HG03354 (cell line): Measurements from ENCODE around the gene FBXO33.

Source experiments
- ATAC-seq: cut with Tn5 transposase; IDR thresholded peaks from one replicate; pipeline ENCODE4 v1.9.1; 2021; ENCODE audit warnings: mild to moderate bottlenecking; ENCODE audit not compliant: unreplicated experiment, poor library complexity, severe bottlenecking

Gene FBXO33, protein sequence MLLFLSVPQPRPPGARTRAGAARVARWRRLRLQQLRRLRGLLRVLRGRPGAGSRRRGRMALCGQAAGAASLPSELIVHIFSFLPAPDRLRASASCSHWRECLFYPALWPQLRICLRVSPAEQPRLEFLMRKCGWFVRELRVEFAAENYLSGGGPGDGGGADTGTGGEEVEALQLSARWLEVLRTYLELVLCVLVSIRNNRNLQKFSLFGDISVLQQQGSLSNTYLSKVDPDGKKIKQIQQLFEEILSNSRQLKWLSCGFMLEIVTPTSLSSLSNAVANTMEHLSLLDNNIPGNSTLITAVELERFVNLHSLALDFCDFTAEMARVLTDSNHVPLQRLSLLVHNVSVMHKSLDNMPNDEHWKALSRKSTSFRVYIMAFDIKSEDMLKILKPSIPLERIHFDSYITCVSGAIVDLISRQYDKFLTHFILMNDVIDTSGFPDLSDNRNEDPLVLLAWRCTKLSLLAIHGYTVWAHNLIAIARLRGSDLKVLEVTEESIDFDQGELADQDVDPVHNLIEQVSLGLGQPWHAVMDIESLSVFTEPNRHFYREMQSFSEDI

DNA sequence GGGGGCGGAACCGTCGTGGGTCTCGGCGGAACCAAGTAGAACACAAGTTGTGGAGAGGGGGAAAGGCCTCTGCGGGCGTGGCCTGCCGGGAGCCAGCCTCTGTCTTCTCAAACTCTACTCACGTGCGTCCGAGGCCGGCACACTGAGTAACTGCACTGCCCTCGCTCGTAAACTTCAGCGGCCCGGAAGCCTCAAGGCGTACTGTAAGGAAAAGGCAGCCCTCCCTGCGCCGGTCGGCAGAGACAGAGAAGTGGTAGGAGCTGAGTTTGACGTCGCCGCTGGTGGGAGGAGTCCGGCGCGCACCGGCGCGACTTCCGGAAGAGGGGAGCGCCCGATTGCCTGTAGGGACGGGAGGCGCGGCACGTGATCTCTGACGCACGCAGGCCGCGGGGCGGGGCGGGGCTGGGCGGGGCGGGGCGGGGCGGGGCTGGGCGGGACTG, at the start of gene FBXO33:
Gene FBXO33, minus strand, starts transcription at position 255 of the 440 bp plus-strand sequence. CDS start 271 bp downstream, outside the sequence.
- peak; percentile 85 for ATAC-seq

DNA sequence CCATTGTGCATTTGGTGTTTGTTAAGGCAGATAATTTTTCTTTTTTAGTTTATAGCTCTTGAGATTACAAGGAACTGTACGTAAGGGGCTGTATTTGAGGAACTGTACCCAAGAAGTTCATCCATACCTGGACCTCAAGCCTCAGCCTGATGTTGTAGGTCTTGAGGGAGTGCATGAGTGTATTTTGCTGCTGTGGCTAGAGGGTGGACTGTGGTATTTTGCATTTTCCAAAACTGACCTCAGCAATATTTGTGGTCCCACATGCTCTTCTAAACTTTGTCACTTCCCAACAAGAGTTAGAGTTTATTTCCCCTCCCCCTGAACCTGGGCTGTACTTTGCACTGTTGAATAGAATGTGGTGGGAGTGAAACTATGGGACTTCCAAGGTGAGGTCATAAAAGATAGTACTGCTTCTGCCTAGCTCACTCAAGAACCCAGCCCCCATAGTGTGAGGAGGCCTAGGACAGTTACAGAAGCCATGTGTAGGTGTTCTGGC, 42.2 kb upstream of the FBXO33 start:
- ATAC-seq = peak; percentile 94

DNA sequence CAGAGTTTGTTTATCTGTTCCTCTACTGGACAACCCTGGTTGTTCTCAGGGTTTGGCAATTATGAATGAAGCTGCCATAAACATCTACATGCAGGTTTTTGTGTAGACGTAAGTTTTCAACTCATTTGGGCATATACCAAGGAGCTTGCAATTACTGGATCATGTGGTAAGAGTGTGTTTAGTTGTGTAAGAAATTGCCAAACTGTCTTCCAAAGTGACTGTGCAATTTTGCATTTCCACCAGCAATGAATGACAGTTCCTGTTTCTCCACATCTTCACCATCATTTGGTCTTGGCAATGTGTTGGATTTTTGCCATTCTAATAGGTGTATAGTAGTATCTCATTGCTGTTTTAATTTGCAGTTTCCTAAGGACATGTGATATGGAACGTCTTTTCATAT, 39.8 kb upstream of the FBXO33 start:
- no peak for ATAC-seq

DNA sequence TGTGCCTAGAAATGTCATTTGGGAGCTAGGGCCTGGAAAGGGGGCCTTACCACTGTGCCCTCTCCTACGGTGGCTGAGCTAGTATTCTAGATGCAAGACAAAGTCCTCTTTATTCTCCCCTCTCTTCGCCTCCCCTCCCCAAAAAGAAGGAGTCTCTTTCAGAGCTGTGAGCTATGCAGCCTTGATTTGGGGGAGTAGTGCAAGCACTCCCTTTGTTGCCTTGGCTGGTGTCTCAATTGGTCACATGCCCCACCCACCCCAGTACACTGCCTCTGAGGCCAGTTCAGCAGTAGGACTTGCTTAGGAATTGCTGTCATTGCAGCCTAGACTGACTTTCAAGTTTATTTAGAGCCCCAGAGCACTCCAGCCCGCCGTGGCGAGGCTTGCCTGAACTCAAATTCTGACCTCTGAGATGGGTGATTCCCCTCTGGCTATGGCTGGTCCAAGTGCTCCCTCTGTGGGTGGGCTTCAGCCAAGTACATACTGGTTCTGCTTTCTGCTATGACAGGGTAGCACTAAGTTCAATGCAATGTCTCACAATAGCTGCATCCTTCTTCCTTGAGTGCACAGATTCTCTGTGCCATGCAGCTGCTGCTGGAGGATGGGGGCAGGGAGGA, 37.0 kb upstream of the FBXO33 start:
- peak; percentile 98 for ATAC-seq

DNA sequence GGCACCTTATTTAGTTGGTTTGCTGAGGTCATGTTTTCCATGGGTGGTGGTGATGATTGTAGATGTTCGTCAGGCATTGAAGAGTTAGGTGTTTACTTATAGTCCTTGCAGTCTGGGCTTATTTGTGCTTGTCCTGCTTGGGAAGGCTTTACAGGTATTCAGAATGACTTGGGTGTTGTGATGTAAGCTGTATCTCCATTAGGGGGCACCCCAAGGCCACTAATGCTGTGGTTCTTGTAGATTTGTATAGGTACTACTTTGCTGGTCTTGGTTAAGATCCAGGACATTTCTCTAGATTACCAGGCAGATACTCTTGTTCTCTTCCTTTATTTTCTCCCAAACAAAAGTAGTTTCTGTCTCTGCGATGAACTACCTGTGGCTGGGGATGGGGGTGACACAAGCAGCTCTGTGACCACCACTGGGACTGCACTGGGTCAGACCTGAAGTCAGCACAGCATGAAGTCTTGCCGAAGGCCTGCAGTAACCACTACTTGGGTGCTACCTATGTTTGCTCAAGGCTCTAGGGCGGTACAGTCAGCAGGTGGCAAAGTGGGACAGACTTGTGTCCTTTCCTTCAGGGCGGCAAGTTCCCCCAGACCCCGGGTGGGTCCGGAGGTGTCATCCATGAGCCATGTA, 35.8 kb upstream of the FBXO33 start:
- no peak for ATAC-seq

DNA sequence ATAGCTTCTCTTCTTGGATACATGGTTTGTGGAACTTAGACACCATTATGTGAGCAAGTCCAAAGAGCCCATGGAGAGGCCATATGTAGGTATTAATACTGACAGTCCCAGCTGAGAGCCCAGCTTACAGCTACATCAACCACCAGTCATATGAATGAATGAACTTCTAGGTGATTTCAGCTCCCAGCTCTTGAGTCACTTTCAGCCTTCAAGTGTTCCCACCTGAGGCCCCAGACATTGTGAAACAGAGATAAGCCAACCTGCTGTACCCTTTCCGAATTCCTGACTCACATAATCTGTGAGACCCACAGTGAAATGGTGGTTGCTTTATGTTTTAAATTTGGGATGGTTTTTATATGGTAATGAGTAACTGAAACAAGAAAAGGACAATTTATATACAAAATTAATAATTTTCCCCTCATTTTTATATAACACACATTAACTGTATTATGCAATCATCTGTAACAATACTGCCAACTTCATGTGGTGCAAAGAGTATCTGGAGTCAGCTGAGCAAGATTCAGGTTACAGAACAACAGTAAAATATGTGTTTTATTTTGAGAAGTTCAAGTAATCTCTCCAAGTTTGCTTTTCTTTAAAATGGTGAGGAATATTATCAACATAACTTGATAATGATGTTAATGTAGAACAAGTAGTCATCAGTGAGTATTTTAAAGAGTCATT, 27.7 kb upstream of the FBXO33 start:
- ATAC-seq = no peak

DNA sequence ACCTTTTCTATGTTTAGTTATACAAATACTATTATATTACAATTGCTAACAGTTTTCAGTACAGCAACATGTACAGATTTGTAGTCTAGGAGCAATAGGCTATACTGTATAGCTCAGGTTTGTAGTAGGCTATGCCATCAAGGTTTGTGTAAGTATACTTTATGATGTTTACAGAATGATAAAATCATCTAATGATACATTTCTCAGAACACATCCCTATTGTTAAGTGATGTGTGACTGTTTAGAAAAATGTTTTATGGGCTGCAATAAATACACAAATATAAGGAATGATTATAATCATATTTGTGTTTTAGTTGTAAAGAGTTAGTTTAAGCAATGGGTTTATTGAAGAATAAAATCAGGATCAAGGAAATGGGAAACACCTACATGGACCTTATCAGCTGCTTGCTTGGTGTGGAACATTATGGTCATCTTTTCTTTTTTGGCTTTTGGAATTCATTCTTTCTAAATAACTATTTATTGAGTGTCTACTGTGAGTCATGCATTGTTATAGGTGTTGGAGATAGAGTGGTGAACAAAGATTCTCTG, 24.5 kb upstream of the FBXO33 start:
- no peak for ATAC-seq

DNA sequence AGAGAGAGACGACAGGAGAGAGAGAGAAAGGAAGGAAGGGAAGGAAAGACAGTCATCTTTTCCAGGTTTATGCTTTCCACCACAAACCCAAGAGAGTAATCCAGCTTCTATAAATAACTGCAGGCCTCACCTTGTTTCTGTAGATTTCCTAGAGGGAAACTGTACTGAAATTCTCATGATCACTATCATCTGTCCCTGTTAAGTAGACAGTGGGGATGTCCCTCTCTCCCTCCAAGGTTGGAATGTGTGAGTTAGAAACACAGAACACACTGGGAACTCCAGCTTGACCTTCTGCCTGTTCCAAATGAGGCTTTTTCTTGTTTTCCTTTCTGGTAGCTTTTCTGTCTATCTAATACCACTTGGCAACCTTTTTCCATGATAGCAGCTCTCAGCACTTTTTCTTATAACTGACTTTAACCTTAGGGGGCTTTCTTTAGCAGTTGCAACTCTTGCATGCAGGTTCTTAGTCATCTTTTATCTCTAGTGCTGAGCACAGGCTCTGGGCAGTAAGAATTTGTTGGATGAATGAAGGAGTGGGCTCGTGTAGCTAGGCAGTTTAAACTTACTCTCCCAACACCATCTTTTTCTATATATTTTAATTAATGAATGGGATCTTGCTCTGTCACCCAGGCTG, 22.8 kb upstream of the FBXO33 start:
- ATAC-seq = no peak

DNA sequence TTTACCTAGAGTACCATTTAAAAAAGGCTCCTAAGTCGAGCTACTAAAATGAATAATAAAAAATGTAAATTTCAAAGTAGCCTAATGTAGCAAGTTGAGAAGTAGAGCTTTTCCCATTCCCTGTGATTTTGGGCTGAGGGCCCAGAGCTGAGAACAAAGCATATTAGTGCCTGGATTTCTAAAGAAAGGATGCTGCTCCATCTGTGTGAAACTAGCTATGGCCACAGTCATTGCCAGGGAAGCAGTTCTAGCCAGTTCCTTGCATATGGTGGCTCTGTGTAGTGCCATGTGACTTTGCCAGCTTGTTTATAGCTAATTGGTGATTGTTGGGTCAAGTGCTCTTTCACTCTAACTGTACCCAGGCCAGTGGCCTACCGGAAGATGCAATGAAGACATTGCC, 20.4 kb upstream of the FBXO33 start:
- no peak for ATAC-seq

DNA sequence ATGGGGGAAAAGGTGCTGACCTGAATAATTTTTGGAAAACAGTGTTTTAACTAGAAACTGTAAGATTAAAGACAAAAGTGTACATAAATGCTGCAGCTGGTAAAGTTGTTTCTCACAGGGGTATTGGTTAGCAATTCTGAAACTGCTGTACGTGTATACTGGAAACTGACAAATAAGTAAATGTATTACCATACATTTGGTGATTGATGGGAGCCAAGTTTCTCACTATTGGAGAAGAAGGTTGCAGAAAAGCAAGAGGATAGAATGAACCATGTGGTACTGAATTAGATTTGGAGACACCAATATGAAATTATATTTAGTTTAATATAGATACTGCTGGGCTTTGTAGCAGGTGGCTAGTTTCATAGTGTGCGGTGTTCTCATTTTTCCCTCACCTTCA, 19.6 kb upstream of the FBXO33 start:
- peak; percentile 60 for ATAC-seq

DNA sequence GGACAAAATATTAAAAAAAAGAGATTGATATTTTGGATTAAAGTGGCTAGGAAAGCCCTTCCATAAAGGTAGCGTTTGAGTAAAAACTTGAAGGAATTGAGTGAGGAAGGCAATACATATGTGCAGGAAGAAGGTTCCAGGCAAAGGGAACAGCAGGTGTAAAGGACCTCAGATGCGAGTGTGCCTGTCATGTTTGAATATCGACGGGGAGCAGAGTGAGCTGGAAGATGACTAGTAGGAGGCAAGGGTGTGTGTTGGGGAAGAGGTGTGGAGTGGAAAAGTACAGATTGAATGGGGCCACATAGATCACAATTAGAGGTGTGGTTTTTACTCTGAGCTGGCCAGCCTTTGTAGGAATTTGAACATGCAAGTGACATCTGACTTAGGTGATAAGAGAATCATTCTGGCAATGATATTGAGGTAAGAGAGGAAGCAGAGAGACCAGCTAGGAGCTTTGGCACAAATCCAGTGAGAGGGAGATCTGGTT, 15.0 kb upstream of the FBXO33 start:
- no peak for ATAC-seq

DNA sequence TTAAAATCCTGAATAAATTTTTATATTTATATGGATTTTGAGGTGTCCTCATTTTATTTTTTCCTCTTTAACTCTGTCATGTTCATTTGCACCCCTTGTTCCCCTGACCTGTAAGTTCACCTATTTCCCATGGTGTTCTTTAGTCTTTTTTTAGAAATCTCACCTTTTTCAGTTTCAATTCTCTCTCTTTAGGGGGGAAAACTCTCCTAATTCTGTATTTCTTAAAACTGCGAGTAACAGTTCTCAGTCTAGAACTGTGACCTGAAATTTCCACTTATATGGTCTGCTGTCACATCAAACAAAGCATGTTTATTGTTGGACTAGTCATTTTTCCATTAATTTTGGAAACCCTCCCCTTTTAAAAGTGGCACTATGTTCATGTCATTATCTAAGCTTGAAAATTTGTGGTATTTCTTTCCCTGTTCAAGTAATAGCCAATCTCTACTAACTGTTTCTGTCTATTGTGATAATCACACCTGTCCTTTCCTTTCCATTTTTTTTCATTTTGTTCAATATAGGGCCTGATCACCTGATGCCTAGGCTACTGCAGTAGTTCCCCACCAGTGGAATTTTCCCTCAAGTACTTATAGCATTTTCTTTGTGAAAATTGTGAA, 14.0 kb upstream of the FBXO33 start:
- peak; percentile 48 for ATAC-seq

DNA sequence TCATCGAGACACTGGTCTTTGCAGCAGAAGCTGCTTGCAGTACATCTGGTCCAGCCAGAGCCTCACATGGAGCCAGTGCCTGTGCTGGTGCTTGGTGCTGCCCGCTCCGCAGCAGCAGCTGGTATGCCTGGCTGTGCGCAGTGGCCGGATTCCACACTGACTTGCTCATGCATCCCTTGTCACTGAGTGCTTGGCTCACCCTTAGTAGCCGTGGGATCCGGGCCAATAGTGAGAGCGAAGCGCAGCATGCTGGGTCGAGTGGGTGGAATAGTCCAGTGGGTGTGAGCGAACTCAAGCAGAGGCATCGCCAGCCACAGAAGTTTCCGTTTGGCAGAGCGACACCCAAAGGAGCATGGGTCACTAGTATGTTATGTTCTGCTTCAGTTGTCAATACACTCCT, 10.1 kb upstream of the FBXO33 start:
- no peak for ATAC-seq

DNA sequence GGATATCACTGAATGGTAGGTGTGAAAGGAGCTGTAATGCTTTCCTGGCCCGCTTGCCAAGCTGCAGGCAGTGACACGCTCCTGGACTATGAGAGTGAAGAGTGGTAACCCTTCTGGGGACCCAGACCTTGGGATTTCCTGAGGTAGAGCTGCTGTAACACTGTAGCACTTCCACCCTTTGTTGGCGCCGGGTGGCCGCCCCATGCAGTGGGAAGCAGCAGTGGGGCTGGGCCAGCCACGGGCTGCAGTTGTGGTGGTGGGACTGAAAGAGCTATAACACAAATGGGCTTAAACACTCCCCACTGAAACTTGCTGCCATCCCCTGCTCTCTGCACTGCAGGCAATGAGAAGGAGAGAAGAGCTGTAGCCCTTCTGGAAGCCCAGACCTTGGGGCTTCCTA, 9.6 kb upstream of the FBXO33 start:
- no peak for ATAC-seq

DNA sequence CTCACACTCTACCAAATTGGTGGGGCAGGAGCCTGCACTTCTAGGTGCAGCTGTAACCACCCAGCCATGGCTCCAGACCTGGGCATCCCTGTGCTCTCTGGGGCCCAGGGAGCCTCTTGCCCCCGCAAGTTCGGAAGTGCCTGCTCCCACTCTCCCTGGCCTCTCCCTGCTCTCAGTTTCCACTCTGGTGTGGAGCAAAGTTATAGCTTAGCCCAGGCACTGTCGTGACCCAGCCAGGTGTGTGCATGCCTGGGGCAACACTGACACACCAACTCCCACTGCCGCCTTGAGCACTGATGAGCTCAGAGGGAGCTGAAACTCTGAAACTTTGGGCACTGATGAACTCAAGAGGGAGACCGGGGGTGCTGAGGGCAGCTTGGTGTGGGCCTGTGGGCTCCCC, 8.7 kb upstream of the FBXO33 start:
- no peak for ATAC-seq

DNA sequence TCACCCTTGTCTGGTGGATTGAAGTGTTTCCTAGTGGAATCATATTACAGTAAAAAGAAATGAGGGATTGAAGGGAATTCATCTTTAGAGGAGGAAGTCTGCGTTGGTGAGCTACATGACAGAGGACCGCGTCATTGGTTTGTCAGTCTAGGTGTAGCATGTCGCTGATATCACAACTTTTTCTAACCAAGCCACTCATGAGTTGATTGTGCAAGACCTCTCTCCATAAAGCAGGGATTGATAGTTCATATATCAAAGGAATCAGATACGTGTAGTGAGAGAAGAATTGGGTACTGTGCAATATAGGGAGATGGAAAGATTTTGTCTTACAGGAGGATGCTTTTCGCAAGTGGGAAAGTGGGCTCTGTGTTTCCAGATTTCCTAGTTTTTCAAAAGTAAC, 3.0 kb upstream of the FBXO33 start:
- no peak for ATAC-seq

DNA sequence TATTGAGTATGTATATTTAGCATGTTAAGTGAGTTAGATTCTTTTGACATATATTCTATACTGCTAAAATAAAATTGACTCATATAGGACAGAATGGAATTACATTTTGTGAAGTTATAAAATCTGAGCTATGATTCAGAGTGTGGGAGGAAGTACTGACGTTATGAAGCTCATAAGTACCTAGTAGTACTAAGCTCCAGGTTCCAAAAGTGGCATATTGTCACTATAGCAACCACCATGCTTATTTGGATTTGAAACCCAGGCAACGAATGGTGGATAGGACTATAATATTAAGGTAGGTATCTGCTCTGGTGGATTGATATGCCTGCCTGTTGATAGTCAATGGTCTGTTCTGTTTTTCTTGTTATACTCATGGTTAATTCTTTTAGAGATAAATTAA, 2.2 kb upstream of the FBXO33 start:
- ATAC-seq = no peak

DNA sequence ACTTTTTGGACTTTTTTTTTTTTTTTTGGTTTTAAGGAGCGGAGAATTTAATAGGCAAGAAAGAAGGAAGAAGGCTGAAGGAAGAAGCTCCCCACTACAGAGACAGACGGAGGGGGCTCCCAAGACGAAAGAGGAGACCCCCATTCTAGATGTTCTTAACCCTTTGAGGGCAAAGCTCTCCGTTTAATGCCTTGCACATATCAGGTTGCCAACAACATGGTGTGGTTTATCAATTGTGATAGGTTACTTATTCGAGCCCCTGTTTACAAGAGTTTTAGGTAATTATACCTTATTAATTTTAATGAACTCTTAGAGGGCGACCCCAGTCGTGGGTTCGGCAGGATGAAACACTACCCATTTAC, 1.2 kb upstream of the FBXO33 start:
- ATAC-seq = no peak
